ENCODE data around the gene RPS27A. TPM values are rescaled to one million over a fixed set of nuclear protein-coding genes. Genes with fewer than 3 reads are reported as not detected.
"Not testable (repeated sequence)": the region's sequence is repeated elsewhere in the genome, so short reads cannot be mapped to it uniquely, and the experiment has no call there.

The RPS27A gene
- total RNA-seq, 2 experiments from 2014 or later, result 1,468 to 1,556 TPM

- Mint-ChIP-seq H3K4me3 (peak overlapping the region; percentile 21), H3K27ac (peak overlapping the region; percentile 5), H3K4me1 (ENCODE audit: low read depth) (peaks cover 22% of the 10 kb centered on the region)
- not testable (repeated sequence) for H3K36me3 Mint-ChIP-seq (ENCODE audit: low read depth); H3K9me3 Mint-ChIP-seq; DNase-seq; H3K27me3 Mint-ChIP-seq (ENCODE audit: low read depth)
- intact Hi-C loops (cut with micrococcal nuclease), result loop anchor here (5.0 kb wide), 1 partner anchor 229 kb away; the partner anchor contains the start of gene RTN4
- CTCF ChIA-PET, result interaction anchor here (0.7 kb wide), 1 partner anchor 11 kb away, joined by 3 read pairs; no protein-coding TSS in a partner anchor
Observed at GRCh38 chr2:55280851-55281546, 48.5 kb downstream of the RPS27A start.

- CTCF ChIA-PET, result no interaction called here
- H3K27ac Mint-ChIP-seq, result peak overlapping the region; percentile 85
- H3K27me3 Mint-ChIP-seq (ENCODE audit: low read depth), result no peaks in the 10 kb centered on the region
Observed at GRCh38 chr2:55282110-55282917, 49.8 kb downstream of the RPS27A start.

GRCh38 chr2:55283083-55283482 is 50.6 kb downstream of the RPS27A start:
- H3K27ac Mint-ChIP-seq, result no peak overlapping the region

More at GRCh38 chr2:55282110-55282917, 49.8 kb downstream of the RPS27A start:
- no peaks in the 10 kb centered on the region for H3K36me3 Mint-ChIP-seq (ENCODE audit: low read depth)
- intact Hi-C loops (cut with micrococcal nuclease), result loop anchor here (1.0 to 5.0 kb wide), 7 partner anchors 13 to 334 kb away; partner anchors contain the start of genes CCDC88A, CFAP36, CLHC1 and MTIF2
- H3K4me3 Mint-ChIP-seq, result peak overlapping the region; percentile 84
- H3K4me1 Mint-ChIP-seq (ENCODE audit: low read depth), result peaks cover 22% of the 10 kb centered on the region
- DNase-seq, result peak; percentile 85
- no peaks in the 10 kb centered on the region for H3K9me3 Mint-ChIP-seq

More at GRCh38 chr2:55283083-55283482, 50.6 kb downstream of the RPS27A start:
- Mint-ChIP-seq H3K9me3 (no peaks in the 10 kb centered on the region), H3K36me3 (ENCODE audit: low read depth) (no peaks in the 10 kb centered on the region), H3K27me3 (ENCODE audit: low read depth) (no peaks in the 10 kb centered on the region), H3K4me1 (ENCODE audit: low read depth) (peaks cover 22% of the 10 kb centered on the region), H3K4me3 (peak overlapping the region; percentile 38)
- no peak for DNase-seq
- intact Hi-C loops (cut with micrococcal nuclease), result loop anchor here (2.0 to 5.0 kb wide), 2 partner anchors 231 to 334 kb away; partner anchors contain the start of genes PPP4R3B and RTN4
- CTCF ChIA-PET, result no interaction called here

Other genes starting within 250 kb of the RPS27A start
- 10 to 100 TPM; 76.4 to 76.7 TPM for gene RTN4, start 182.2 kb upstream of the RPS27A start, total RNA-seq
- 1 to 10 TPM; 2.4 to 3.1 TPM for gene CLHC1, start 395 bp upstream of the RPS27A start, total RNA-seq
- 10 to 100 TPM; 43.9 to 44.2 TPM for gene MTIF2, start 36.5 kb downstream of the RPS27A start, total RNA-seq
- gene CCDC88A, start 187.2 kb downstream of the RPS27A start, total RNA-seq, result 10 to 100 TPM in 1 of 2 experiments, 1 to 10 TPM in 1; 9.7 to 10.7 TPM